H1 (cell line): ENCODE results near the gene PXDN. TPM values are rescaled to one million over a fixed set of nuclear protein-coding genes. Genes with fewer than 3 reads are reported as not detected.

Experiments
- CTCF ChIA-PET: fragments of 300-600 bp; sonication (Branson Sonifier 250); formaldehyde crosslinking; loops from one replicate; lab custom pipeline; 2021; ENCODE audit not compliant: partially characterized antibody; lab: Charles Lee
- POLR2A ChIA-PET: fragments of 300-600 bp; sonication (Branson Sonifier 250); formaldehyde crosslinking; loops from one replicate; lab custom pipeline; 2021; ENCODE audit warnings: inconsistent platforms; ENCODE audit not compliant: partially characterized antibody; lab: Charles Lee
- DNase-seq, 2 experiments: peaks; one replicate each; pipeline versions ENCODE4 v3.0.0 to v3.0.0-alpha.2; 2010 to 2022; ENCODE audit warnings: low spot score in 2 of 2, low read depth in 1 of 2, mixed read lengths in 1 of 2
- FAIRE-seq: peaks from 2 replicates; lab custom pipeline; 2011; peaks lifted over from hg19 to GRCh38; lab: Jason Lieb, UNC
- H2AFZ ChIP-seq: 2 replicates; pipeline ENCODE4 v1.8.1; 2012; ENCODE audit warnings: low read length, inconsistent platforms
- H2AK5ac ChIP-seq: 2 replicates; pipeline ENCODE4 v1.6.1; 2013; ENCODE audit warnings: low read depth, low read length
- H2BK120ac ChIP-seq: replicated peaks from 2 replicates; pipeline ENCODE3; 2013; ENCODE audit warnings: low read depth, low read length, inconsistent platforms
- H2BK12ac ChIP-seq: 2 replicates; pipeline ENCODE4 v1.6.1; 2013; ENCODE audit warnings: low read depth, low read length
- H2BK15ac ChIP-seq: 2 replicates; pipeline ENCODE4 v1.6.1; 2013; ENCODE audit warnings: low read length
- H2BK20ac ChIP-seq: 2 replicates; pipeline ENCODE4 v1.6.1; 2013; ENCODE audit warnings: low read length
- H2BK5ac ChIP-seq: 2 replicates; pipeline ENCODE4 v1.6.1; 2013; ENCODE audit warnings: low read depth, low read length
- H3K14ac ChIP-seq: 2 replicates; pipeline ENCODE4 v1.6.1; 2013; ENCODE audit warnings: inconsistent platforms; ENCODE audit not compliant: insufficient read length
- H3K18ac ChIP-seq: 2 replicates; pipeline ENCODE4 v1.6.1; 2013; ENCODE audit warnings: low read length; ENCODE audit errors: extremely low read depth
- H3K23ac ChIP-seq: 2 replicates; pipeline ENCODE4 v1.6.1; 2013; ENCODE audit warnings: inconsistent platforms; ENCODE audit not compliant: insufficient read length
- H3K23me2 ChIP-seq: 2 replicates; pipeline ENCODE4 v1.6.1; 2013; ENCODE audit warnings: low read depth, low read length
- H3K27ac ChIP-seq: 2 replicates; pipeline ENCODE4 v1.6.1; 2011; ENCODE audit warnings: low read depth, low read length, inconsistent platforms
- H3K27me3 ChIP-seq, 4 experiments: replicated peaks in 1 of 4; 1 replicate in 1 of 4; 2 replicates in 3 of 4; pipeline versions ENCODE4 v1.6.1 to v1.8.1; 2011 to 2013; ENCODE audit warnings: low read length in 3 of 4, mild to moderate bottlenecking in 3 of 4, inconsistent platforms in 2 of 4, mixed read lengths in 2 of 4, moderate library complexity in 1 of 4; ENCODE audit not compliant: control insufficient read depth in 3 of 4, insufficient read depth in 3 of 4; ENCODE audit errors: extremely low read depth in 1 of 4
- H3K36me3 ChIP-seq, 4 experiments: 2 replicates each; pipeline versions ENCODE4 v1.6.1 to v1.8.1; 2011 to 2013; ENCODE audit warnings: mild to moderate bottlenecking in 4 of 4, low read length in 3 of 4, moderate library complexity in 2 of 4, control low read depth in 1 of 4, inconsistent platforms in 1 of 4; ENCODE audit not compliant: insufficient read depth in 4 of 4, control insufficient read depth in 2 of 4
- H3K4ac ChIP-seq: replicated peaks from 2 replicates; pipeline ENCODE3; 2013; ENCODE audit warnings: low read length, low read depth, mixed read lengths, inconsistent platforms; ENCODE audit not compliant: insufficient read length
- H3K4me1 ChIP-seq, 4 experiments: replicated peaks in 1 of 4; 1 replicate in 1 of 4; 2 replicates in 3 of 4; pipeline versions ENCODE4 v1.6.1 to v1.8.1; 2011 to 2013; ENCODE audit warnings: low read length in 3 of 4, inconsistent platforms in 2 of 4, mixed read lengths in 1 of 4; ENCODE audit not compliant: insufficient read depth in 4 of 4, control insufficient read depth in 3 of 4
- H3K4me2 ChIP-seq, 2 experiments: 2 replicates each; pipeline versions ENCODE4 v1.6.1 to v1.8.1; 2011 to 2013; ENCODE audit warnings: low read depth in 2 of 2, low read length in 2 of 2, control low read depth in 1 of 2, inconsistent platforms in 1 of 2, mild to moderate bottlenecking in 1 of 2; ENCODE audit not compliant: insufficient read depth in 1 of 2
- H3K4me3 ChIP-seq, 4 experiments: fragments of 200-600, 300-600 bp in 1 of 4; sonication (generic), shearing (Covaris generic), sonication (Bioruptor Twin) in 1 of 4; 2 replicates each; pipeline versions ENCODE4 v1.5.1 to v1.8.1; 2011 to 2016; ENCODE audit warnings: low read length in 4 of 4, low read depth in 3 of 4, control low read depth in 2 of 4, inconsistent platforms in 2 of 4, mild to moderate bottlenecking in 2 of 4, mixed read lengths in 1 of 4, moderate library complexity in 1 of 4; ENCODE audit not compliant: insufficient read depth in 2 of 4; ENCODE audit errors: extremely low read depth in 1 of 4
- H3K56ac ChIP-seq: replicated peaks from 2 replicates; pipeline ENCODE3; 2013; ENCODE audit warnings: low read depth, mild to moderate bottlenecking, mixed read lengths, low read length, inconsistent platforms; ENCODE audit not compliant: insufficient read length
- H3K79me1 ChIP-seq: 2 replicates; pipeline ENCODE4 v1.6.1; 2013; ENCODE audit warnings: low read depth, low read length, control low read depth
- H3K79me2 ChIP-seq, 2 experiments: 2 replicates each; pipeline versions ENCODE4 v1.6.1 to v1.8.1; 2012 to 2013; ENCODE audit warnings: low read length in 2 of 2, mild to moderate bottlenecking in 2 of 2, inconsistent platforms in 1 of 2; ENCODE audit not compliant: insufficient read depth in 2 of 2, control insufficient read depth in 1 of 2
- H3K9ac ChIP-seq, 4 experiments: replicated peaks in 1 of 4; 1 replicate in 1 of 4; 2 replicates in 3 of 4; pipeline versions ENCODE4 v1.6.1 to v1.8.1; 2011 to 2013; ENCODE audit warnings: low read depth in 3 of 4, low read length in 3 of 4, control low read depth in 2 of 4, mild to moderate bottlenecking in 2 of 4, moderate library complexity in 2 of 4, inconsistent platforms in 1 of 4; ENCODE audit errors: extremely low read depth in 1 of 4
- H3K9me3 ChIP-seq, 2 experiments: 2 replicates each; pipeline versions ENCODE4 v1.6.1 to v1.8.1; 2012 to 2013; ENCODE audit warnings: mild to moderate bottlenecking in 2 of 2, moderate library complexity in 2 of 2, control low read depth in 1 of 2, inconsistent platforms in 1 of 2, low read depth in 1 of 2, low read length in 1 of 2, mixed read lengths in 1 of 2; ENCODE audit not compliant: insufficient read depth in 2 of 2
- H4K20me1 ChIP-seq, 2 experiments: replicated peaks in 1 of 2; 2 replicates each; pipeline versions ENCODE3 to v1.8.1; 2011 to 2013; ENCODE audit warnings: inconsistent platforms in 2 of 2, low read length in 2 of 2, mild to moderate bottlenecking in 1 of 2; ENCODE audit not compliant: insufficient read depth in 2 of 2, control insufficient read depth in 1 of 2
- H4K5ac ChIP-seq: 2 replicates; pipeline ENCODE4 v1.6.1; 2013; ENCODE audit warnings: low read length, low read depth, mixed read lengths, inconsistent platforms; ENCODE audit not compliant: insufficient read length
- H4K8ac ChIP-seq: 2 replicates; pipeline ENCODE4 v1.8.0; 2013; ENCODE audit warnings: mild to moderate bottlenecking, moderate library complexity, low read length, inconsistent platforms; ENCODE audit not compliant: insufficient read depth; ENCODE audit errors: extremely low read depth
- H4K91ac ChIP-seq: replicated peaks from 2 replicates; pipeline ENCODE3; 2013; ENCODE audit warnings: low read length, mixed read lengths, inconsistent platforms; ENCODE audit not compliant: insufficient read length
- ASH2L ChIP-seq: fragments of 200-600, 300-600 bp; sonication (generic); IDR thresholded peaks from one replicate; pipeline ENCODE4 v1.7.1; 2017; ENCODE audit warnings: low read length
- CBX8 ChIP-seq: fragments of 300-800, 300-1000 bp; sonication (generic); IDR thresholded peaks from 2 replicates; pipeline ENCODE4 v1.7.1; 2016; ENCODE audit warnings: low read depth, low read length, borderline replicate concordance
- CREB1 ChIP-seq: IDR thresholded peaks from 2 replicates; pipeline ENCODE4 v1.6.1; 2012; ENCODE audit warnings: inconsistent platforms
- E2F6 ChIP-seq: IDR thresholded peaks from 2 replicates; pipeline ENCODE4 v1.6.1; 2012; ENCODE audit warnings: inconsistent platforms
- GABPA ChIP-seq: IDR thresholded peaks from 2 replicates; pipeline ENCODE4 v1.6.1; 2011; ENCODE audit warnings: mild to moderate bottlenecking, low read length, moderate library complexity, borderline replicate concordance; ENCODE audit not compliant: insufficient read depth
- JUND ChIP-seq: IDR thresholded peaks from 2 replicates; pipeline ENCODE4 v1.6.1; 2011; ENCODE audit warnings: mild to moderate bottlenecking, improper control_type of control experiment, low read length
- NRF1 ChIP-seq: IDR thresholded peaks from 2 replicates; pipeline ENCODE4 v1.6.1; 2011; ENCODE audit warnings: mild to moderate bottlenecking, low read depth, low read length, improper control_type of control experiment
- PHF8 ChIP-seq: fragments of 200-600 bp; sonication (generic); conservative IDR thresholded peaks from 2 replicates; pipeline ENCODE4 v1.7.1; 2012; ENCODE audit warnings: low read depth, mild to moderate bottlenecking, inconsistent platforms, low read length, moderate library complexity
- RAD21 ChIP-seq, 2 experiments: IDR thresholded peaks in 1 of 2; conservative IDR thresholded peaks in 1 of 2; 2 replicates each; pipeline ENCODE4 v1.6.1; 2011; ENCODE audit warnings: low read depth in 2 of 2, low read length in 2 of 2, improper control_type of control experiment in 1 of 2, inconsistent platforms in 1 of 2, mild to moderate bottlenecking in 1 of 2, moderate library complexity in 1 of 2
- SP2 ChIP-seq: IDR thresholded peaks from 2 replicates; pipeline ENCODE4 v1.6.1; 2012; ENCODE audit warnings: mild to moderate bottlenecking, low read length, inconsistent platforms
- TCF12 ChIP-seq: IDR thresholded peaks from 2 replicates; pipeline ENCODE4 v1.6.1; 2011; ENCODE audit warnings: low read depth, mild to moderate bottlenecking, low read length
- YY1 ChIP-seq: IDR thresholded peaks from 2 replicates; pipeline ENCODE4 v1.6.1; 2011; ENCODE audit warnings: low read depth, mild to moderate bottlenecking, low read length
- ZNF274 ChIP-seq: IDR thresholded peaks from 2 replicates; pipeline ENCODE4 v1.7.0; 2012; ENCODE audit warnings: low read length, borderline replicate concordance; ENCODE audit errors: extremely low read depth
- WGBS, 2 experiments: shearing (Covaris generic) in 1 of 2; methylation state at CpG; one replicate each; pipeline versions ENCODE4 v1.1.6 to v1.1.7; 2013 to 2015; ENCODE audit warnings: low lambda C conversion rate in 2 of 2, mixed read lengths in 2 of 2, inconsistent platforms in 1 of 2, low coverage in 1 of 2, missing lambda C conversion rate in 1 of 2; ENCODE audit not compliant: insufficient replicate concordance in 2 of 2, insufficient coverage in 1 of 2, insufficient read length in 1 of 2; ENCODE audit errors: extremely low coverage in 1 of 2, missing lambda C conversion rate in 1 of 2; 5-methylcytosine and 5-hydroxymethylcytosine counted together
- polyA plus RNA-seq, 7 experiments: library from polyadenylated mRNA; depleted of rRNA in 3 of 7; stranded (reverse) in 5 of 7; unstranded in 2 of 7; fragments of >200 nt in 5 of 7; fragments of 200-250 nt in 2 of 7; gene quantifications; 1 replicate in 5 of 7; 2 replicates in 1 of 7; 4 replicates in 1 of 7; pipeline versions ENCODE4 v1.2.1 to v1.2.3, GENCODE V29; 2011 to 2013; ENCODE audit warnings: missing spikeins in 2 of 7, mixed read lengths in 2 of 7
- total RNA-seq: library from RNA; stranded (reverse); fragmentation: NEBNext Ultra II Directional; extraction: Animal tissue kit (Norgen Biotek cat#: 25700); gene quantifications from 2 replicates; pipeline ENCODE4 v1.2.1, GENCODE V29; 2021

Gene PXDN
- total and polyA plus RNA-seq, 2 of the 8 experiments (the other 6 are each of a cell fraction or from before 2014, with no cell fraction given): 104 to 141 TPM

GRCh38 chr2:1665761-1666505 lies 78.4 kb downstream of the PXDN start:
- Histone ChIP-seq H2AK5ac (no peak overlapping the region), H4K91ac (no peak overlapping the region), H3K79me2 (no peaks in the 10 kb centered on the region), H2BK12ac (no peak overlapping the region), H3K4me2 (no peak overlapping the region), H2AFZ (no peak overlapping the region), H3K23me2 (no peaks in the 10 kb centered on the region), H3K18ac (no peak overlapping the region), H3K4ac (no peak overlapping the region), H3K14ac (no peak overlapping the region), H3K56ac (no peak overlapping the region), H3K9ac (no peak overlapping the region), H3K36me3 (peaks cover 7 to 38% (median 21%) of the 10 kb centered on the region in 4 experiments), H2BK15ac (no peak overlapping the region), H3K79me1 (no peaks in the 10 kb centered on the region), H3K4me1 (no peaks in the 10 kb centered on the region), H2BK5ac (no peak overlapping the region), H4K5ac (no peak overlapping the region), H2BK20ac (no peak overlapping the region), H3K27ac (no peak overlapping the region), H3K4me3 (no peak overlapping the region), H3K23ac (no peak overlapping the region), H4K20me1 (peaks cover 0 to 10% of the 10 kb centered on the region in 2 experiments), H3K27me3 (no peaks in the 10 kb centered on the region), H2BK120ac (no peak overlapping the region), H3K9me3 (no peaks in the 10 kb centered on the region), H4K8ac (peak overlapping the region; percentile 85; the same call in 1 of the 2 replicates)
- no peak for FAIRE-seq
- ChIA-PET CTCF (interaction anchor here (1.4 to 2.0 kb wide), 3 partner anchors 8 to 85 kb away, joined by 3 to 5 read pairs (median 4); no protein-coding TSS in a partner anchor), POLR2A (no interaction called here)
- 92% methylated on average over 29 of the region's 29 CpGs; no CpG with 5 or more reads in 1 of the 2 experiments for WGBS, 2 experiments
- peak in 1 of 2 experiments; percentile 38 for DNase-seq
- TF ChIP-seq E2F6 (no peak), ZNF274 (no peak), SP2 (no peak), JUND (no peak), NRF1 (no peak), ASH2L (no peak), TCF12 (no peak), RAD21 (IDR thresholded peaks at IDR 0.05 in 1 of 2, conservative IDR thresholded peaks at IDR 0.05 in 1 of 2; ENCODE audit: low read depth in 2 of 2, low read length in 2 of 2) (no peak), GABPA (no peak), PHF8 (no peak), CBX8 (no peak), CREB1 (no peak), YY1 (no peak)
